ENCODE data around the gene ZNF526.

DNA sequence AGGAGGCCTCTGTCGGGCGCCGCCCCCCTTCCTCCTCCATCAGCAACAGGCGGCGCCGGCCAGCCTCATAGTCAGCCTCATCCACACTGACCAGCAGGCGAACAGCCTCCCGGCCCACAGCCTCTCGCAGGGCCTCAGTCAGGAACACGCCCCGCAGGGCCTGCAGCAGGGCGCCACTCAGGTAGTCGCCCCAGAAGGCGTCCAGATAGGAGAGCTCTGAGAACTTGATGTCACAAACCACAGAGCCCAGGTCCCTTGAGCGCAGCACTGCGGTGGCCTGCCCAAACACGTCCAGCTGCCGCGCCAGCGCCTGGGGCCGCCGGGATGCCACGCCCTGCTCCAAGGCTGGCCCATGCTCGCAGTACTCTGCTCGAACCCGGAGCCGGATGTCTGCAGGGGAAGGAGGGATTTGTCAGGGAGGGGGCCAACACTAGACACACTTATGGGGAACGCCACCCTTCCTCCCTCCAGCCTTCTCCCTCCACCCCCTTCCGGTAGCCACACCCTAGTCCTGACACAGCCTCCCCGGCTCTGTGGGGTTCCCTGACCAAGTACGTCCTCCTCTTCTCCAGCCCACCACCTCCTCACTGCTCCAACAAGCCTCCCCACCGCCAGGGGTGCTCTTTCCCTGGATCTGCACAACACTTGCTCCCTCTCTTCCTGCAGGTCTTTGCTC is 20.5 kb upstream of the ZNF526 start:
- TF ChIP-seq, protein P1, sequence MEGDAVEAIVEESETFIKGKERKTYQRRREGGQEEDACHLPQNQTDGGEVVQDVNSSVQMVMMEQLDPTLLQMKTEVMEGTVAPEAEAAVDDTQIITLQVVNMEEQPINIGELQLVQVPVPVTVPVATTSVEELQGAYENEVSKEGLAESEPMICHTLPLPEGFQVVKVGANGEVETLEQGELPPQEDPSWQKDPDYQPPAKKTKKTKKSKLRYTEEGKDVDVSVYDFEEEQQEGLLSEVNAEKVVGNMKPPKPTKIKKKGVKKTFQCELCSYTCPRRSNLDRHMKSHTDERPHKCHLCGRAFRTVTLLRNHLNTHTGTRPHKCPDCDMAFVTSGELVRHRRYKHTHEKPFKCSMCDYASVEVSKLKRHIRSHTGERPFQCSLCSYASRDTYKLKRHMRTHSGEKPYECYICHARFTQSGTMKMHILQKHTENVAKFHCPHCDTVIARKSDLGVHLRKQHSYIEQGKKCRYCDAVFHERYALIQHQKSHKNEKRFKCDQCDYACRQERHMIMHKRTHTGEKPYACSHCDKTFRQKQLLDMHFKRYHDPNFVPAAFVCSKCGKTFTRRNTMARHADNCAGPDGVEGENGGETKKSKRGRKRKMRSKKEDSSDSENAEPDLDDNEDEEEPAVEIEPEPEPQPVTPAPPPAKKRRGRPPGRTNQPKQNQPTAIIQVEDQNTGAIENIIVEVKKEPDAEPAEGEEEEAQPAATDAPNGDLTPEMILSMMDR (IDR thresholded peaks at IDR 0.05; ENCODE audit: low read length) = peak; percentile 45; the same call in 1 of the 2 replicates
- no peak for TF ChIP-seq EZH2 (IDR thresholded peaks at IDR 0.05; ENCODE audit: borderline replicate concordance, low read length)
